ENCODE data around the gene P2RX7. TPM values are rescaled to one million over a fixed set of nuclear protein-coding genes. Genes with fewer than 3 reads are reported as not detected.

The P2RX7 gene
- total and polyA plus RNA-seq, 2 experiments from 2014 or later, result 0.90 to 1.7 TPM

- Histone ChIP-seq H3K36me3 (replicated peaks; ENCODE audit: insufficient read depth, low read depth) (no peaks in the 10 kb centered on the region), H4K20me1 (ENCODE audit: insufficient read depth, poor library complexity, severe bottlenecking) (no peaks in the 10 kb centered on the region), H3K27me3 (no peaks in the 10 kb centered on the region), H2AFZ (no peak overlapping the region), H3K4me1 (ENCODE audit: insufficient read depth) (no peaks in the 10 kb centered on the region), H3K79me2 (no peaks in the 10 kb centered on the region), H3K4me2 (no peak overlapping the region), H3K9me3 (ENCODE audit: low read depth) (no peaks in the 10 kb centered on the region), H3K9me2 (replicated peaks; ENCODE audit: insufficient read depth) (no peaks in the 10 kb centered on the region), H3K4me3 (no peak overlapping the region), H3K27ac (no peak overlapping the region)
- TF ChIP-seq EZH2 (IDR thresholded peaks at IDR 0.05; ENCODE audit: borderline replicate concordance), result no peak
- no peak for TF ChIP-seq EZH2phosphoT487 (IDR thresholded peaks at IDR 0.05; ENCODE audit: low read depth, severe bottlenecking, unreplicated experiment)
- no peak for TF ChIP-seq CTCF (IDR thresholded peaks at IDR 0.05; ENCODE audit: poor library complexity)
- 24% methylated on average over 1 of the region's 1 CpG for WGBS (ENCODE audit: low lambda C conversion rate, missing lambda C conversion rate)
- no peak for DNase-seq (ENCODE audit: low spot score)
These were observed 30.4 kb upstream of the P2RX7 start for GRCh38 chr12:121102307-121102706.

GRCh38 chr12:121107681-121108080 is 25.0 kb upstream of the P2RX7 start:
- H3K4me3 ChIP-seq, result no peak overlapping the region
- 68% methylated on average over 3 of the region's 3 CpGs for WGBS (ENCODE audit: low lambda C conversion rate, missing lambda C conversion rate)
- TF ChIP-seq EZH2phosphoT487 (IDR thresholded peaks at IDR 0.05; ENCODE audit: low read depth, severe bottlenecking, unreplicated experiment) (no peak), CTCF (IDR thresholded peaks at IDR 0.05; ENCODE audit: poor library complexity) (no peak), EZH2 (IDR thresholded peaks at IDR 0.05; ENCODE audit: borderline replicate concordance) (no peak)

DNA sequence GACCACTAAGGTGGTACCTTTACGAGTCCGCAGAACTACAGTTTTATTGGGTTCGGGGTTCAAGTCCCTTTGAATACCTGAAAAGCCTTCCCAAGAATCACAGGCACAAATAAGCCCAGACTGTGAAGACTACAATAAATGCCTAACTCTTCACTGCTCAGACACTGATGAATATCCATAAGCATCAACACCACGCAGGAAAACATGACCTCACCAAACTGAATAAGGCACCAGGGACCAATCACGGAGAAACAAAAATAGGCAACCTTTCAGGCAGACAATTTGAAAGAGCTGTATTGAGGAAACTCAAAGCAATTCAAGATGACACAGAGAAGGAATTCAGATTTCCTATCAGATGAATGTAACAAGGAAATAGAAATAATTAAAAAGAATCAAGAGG is 24.2 kb upstream of the P2RX7 start:
- H3K4me2 ChIP-seq, result no peak overlapping the region
- H3K27ac ChIP-seq, result no peak overlapping the region
- no peaks in the 10 kb centered on the region for H3K27me3 ChIP-seq
- H3K4me3 ChIP-seq, result no peak overlapping the region
- no peaks in the 10 kb centered on the region for H4K20me1 ChIP-seq (ENCODE audit: insufficient read depth, poor library complexity, severe bottlenecking)
- H3K79me2 ChIP-seq, result no peaks in the 10 kb centered on the region
- TF ChIP-seq EZH2 (IDR thresholded peaks at IDR 0.05; ENCODE audit: borderline replicate concordance), result no peak
- TF ChIP-seq EZH2phosphoT487 (IDR thresholded peaks at IDR 0.05; ENCODE audit: low read depth, severe bottlenecking, unreplicated experiment), result no peak
- TF ChIP-seq CTCF (IDR thresholded peaks at IDR 0.05; ENCODE audit: poor library complexity), result no peak
- no peak for DNase-seq (ENCODE audit: low spot score)
- no peak overlapping the region for H2AFZ ChIP-seq
- H3K9me3 ChIP-seq (ENCODE audit: low read depth), result no peaks in the 10 kb centered on the region
- no peaks in the 10 kb centered on the region for H3K4me1 ChIP-seq (ENCODE audit: insufficient read depth)
- H3K9me2 ChIP-seq (replicated peaks; ENCODE audit: insufficient read depth), result no peaks in the 10 kb centered on the region
- no peaks in the 10 kb centered on the region for H3K36me3 ChIP-seq (replicated peaks; ENCODE audit: insufficient read depth, low read depth)
- WGBS (ENCODE audit: low lambda C conversion rate, missing lambda C conversion rate), result 68% methylated on average over 5 of the region's 5 CpGs

More at GRCh38 chr12:121107681-121108080, 25.0 kb upstream of the P2RX7 start:
- Histone ChIP-seq H2AFZ (no peak overlapping the region), H3K9me3 (ENCODE audit: low read depth) (no peaks in the 10 kb centered on the region), H3K27ac (no peak overlapping the region), H3K4me1 (ENCODE audit: insufficient read depth) (no peaks in the 10 kb centered on the region), H3K9me2 (replicated peaks; ENCODE audit: insufficient read depth) (no peaks in the 10 kb centered on the region), H3K4me2 (no peak overlapping the region), H3K36me3 (replicated peaks; ENCODE audit: insufficient read depth, low read depth) (no peaks in the 10 kb centered on the region), H3K27me3 (no peaks in the 10 kb centered on the region), H3K79me2 (no peaks in the 10 kb centered on the region), H4K20me1 (ENCODE audit: insufficient read depth, poor library complexity, severe bottlenecking) (no peaks in the 10 kb centered on the region)
- DNase-seq (ENCODE audit: low spot score), result no peak
